GM18508 (cell line): ENCODE results near the gene C11orf86.

Source experiments
- ATAC-seq: cut with Tn5 transposase; IDR thresholded peaks from one replicate; pipeline ENCODE4 v1.9.1; 2021; ENCODE audit warnings: moderate number of reproducible peaks; ENCODE audit not compliant: insufficient read depth, unreplicated experiment

Gene C11orf86

DNA sequence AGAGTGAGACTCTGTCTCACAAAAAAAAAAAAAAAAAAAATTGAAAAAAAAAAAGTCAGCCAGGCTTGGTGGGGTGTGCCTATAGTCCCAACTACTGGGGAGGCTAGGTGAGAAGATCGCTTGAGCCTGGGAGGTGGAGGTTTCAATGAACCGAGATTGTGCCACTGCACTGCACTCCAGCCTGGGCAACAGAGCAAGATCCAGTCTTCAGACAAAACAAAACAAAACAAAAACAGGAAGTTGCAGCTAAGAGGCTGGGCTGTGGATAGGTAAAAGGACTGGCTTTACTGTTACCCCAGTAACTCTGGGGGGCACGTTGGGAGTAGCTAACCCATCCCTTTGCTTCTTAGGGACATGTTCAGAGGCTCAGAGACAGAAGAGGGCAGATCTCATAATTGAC is 10.6 kb upstream of the C11orf86 start:
- ATAC-seq: no peak

DNA sequence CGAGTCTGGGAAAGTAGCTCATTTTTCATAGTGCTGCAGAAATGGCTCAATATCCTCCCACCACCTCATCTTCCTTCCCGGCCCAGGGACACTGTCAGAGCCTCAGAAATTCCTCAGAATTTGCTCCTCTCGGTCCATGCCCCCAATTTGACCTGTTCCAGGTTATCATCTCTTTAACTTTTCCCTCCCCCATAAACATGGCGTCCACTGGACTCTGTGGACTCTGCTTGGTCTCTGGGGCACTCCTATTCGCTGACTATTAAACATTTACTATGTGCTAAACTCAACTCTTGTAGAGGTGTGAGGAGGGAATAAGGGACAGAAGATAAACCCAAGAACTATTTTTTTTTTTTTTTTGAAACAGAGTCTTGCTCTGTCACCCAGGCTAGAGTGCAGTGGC is 8.8 kb upstream of the C11orf86 start:
- no peak for ATAC-seq

DNA sequence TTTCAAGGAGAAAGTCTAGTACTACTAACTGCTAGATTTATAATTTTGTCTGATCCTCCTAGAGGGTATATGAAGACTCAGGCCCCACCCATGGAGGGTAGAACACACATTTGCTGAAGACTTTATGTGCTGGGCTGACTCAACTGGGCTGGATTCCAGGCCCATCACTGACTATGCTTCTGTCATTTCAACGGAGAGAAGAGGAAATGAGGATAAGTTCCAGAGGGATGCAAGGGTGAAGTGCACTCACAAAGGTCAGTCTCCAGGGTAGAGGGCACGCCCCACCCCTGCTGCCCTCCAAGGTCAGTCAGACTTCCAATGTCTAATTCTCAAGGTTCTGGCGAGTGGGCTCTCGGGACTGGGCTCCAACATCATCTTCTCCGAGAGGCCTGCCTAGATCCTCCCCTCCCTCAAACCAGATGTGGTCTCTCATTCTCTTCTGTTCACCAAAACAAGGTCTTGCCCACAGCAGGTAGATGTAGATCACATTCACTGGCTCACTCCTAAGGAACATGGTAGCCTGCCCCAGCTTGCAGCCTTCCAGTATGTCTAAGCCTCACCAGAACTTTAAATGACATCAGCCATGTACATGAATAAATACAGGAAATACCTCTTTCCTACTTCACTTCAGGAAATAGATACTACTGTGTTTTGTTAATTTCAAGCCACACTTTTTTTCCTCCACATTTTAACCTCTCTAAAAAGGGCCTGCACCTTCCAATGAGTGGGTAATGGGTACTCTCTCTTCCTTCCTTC is 7.3 kb upstream of the C11orf86 start:
- ATAC-seq: no peak

DNA sequence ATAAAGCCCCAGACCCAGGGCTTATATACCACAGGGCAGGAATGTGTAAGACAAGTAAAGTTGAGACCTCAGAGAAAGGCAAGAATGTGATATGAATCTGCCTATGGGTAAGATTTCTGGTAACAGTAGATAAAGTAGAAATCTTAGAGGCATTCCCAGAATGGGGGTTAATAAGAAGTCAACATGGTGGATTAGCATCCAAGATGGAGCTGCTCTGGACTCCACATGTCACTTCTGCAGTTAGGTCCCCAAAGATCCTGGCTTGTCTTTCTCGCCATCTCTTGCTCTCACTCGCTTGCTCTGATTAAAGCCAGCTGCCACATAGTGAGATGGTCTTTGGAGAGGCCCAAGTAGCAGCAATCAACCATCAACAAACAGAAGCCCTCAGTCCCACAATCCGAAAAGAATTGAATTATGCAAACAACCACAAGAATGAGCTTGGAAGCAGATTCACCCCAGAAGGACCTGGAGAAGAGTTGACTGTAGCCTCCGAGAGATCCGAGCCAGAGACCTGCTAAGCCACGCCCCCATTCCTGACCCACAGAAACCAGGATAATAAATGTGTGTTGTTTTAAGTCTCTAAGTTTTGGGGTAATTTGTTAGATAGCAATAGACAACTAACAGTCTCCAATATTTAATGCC is 5.4 kb upstream of the C11orf86 start:
- no peak for ATAC-seq

DNA sequence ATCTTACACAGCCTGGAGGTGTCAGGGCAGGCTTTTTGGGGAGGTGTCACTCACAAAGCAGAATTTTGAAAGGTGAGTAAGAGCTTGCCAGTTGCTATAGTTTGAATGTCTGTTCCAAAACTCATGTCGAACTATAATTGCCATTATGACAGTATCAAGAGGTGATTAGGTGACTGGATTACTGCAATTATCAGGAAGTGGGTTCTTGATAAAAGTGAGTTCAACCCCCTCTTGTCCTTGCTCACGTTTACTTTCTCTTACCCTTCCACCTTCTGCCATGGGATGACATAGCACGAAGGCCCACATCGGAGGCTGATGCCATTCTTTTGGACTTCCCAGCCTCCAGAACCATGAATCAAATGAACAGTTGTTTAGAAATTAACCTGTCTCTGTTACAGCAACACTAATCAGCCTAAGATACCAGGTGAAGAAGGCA is 4.7 kb upstream of the C11orf86 start:
- ATAC-seq: no peak

DNA sequence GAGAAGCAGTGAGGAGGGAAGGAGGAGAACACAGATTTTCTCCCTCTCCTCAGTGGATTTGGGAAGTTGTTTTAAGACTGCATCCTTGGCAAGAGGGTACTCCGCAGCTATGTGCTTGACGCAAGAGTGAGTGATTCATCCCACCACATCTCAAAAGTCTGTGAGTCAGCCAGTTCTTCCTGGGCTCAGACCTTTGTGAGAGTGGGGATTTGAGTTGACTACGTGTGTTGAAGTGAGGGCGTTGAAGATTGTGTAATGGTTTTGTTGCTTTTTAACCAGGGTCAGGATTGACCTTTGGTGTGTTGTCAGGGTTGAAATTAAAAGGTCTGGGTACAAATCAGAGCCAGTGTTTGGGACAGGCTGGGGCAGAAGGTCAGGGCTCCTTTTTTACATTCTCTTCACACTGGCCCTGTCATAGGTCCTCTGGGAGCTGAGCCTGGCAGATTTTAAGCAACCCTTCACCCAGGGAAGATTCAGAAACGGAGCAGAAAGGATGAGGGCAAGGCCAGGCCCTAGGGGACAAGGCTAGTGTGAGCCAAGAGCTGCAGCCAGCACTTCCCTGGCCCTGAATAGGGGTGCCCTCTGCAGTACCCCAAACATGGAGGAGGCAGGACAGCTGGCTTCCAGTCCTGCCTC is 4.2 kb upstream of the C11orf86 start:
- ATAC-seq: no peak

DNA sequence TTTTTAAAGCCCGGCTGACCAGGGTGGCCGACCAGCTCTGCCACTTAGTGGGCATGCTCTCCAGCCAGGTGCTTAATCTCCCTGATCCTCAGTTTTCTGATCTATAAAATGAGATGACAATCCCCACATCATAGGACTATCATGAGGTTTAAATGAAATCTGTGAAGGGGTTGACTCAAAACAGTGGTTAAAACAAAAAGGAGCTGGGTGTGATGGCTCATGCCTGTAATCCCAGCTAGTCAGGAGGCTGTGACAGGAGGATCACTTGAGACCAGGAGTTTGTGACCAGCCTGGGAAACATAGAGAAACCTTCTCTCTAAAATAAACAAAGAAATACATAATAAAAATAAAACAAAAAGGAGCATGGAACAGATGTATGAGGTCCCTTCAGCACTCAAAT is 3.6 kb upstream of the C11orf86 start:
- no peak for ATAC-seq

DNA sequence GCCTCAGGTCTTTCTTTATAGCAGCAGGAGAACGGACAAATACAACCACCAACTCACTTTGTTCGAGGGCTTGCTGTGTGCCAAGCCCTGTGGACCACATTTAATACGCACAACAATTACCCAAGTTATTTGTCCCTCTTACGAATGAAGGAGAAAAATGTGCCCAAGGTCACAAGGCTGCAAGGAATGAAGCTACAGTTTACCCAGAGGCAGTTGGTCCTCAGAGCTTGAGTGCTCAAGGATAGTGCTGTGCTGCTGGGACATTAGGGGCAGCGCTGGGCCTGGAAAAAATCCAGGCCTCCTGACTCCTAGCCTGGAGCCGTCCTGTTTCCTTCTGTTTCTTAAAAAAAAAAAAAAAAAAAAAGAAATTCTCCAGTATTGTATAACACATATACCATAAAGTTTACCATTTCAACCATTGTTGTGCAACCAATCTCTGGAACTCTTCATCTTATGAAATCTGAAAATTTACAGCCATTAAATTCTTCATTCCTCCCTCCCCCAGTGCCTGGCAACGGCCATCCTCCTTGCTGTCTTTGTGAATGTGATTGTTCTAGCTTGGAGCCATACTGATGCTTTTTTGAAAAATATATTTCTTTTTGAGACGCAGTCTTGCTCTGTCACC is 1.0 kb upstream of the C11orf86 start:
- ATAC-seq: no peak

DNA sequence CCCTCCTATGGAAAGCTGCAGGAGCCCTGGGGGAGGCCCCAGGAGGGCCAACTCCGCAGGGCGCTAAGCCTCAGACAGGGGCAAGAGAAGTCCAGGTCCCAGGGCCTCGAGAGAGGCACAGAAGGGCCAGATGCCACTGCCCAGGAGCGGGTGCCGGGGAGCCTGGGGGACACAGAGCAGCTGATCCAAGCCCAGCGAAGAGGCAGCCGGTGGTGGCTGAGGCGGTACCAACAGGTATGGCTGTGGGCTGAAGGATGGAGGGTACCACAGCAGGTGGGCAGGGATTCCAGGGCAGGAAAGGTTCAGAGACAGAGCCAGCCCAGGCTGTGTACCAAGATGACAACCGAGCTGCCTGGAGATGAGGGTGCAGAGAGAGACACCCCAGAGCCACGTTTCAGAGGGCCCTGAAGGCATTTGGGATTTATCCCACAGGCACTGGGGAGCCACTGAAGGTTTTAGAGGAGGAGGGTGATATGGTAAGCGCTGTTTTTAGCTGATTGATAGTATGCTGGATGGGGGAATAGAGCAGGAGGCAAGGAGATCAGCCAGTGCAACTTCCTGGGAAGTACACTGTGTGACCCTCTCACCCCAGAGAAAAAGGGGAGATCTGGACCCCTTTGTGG is 412 bp downstream of the C11orf86 start:
- no peak for ATAC-seq

DNA sequence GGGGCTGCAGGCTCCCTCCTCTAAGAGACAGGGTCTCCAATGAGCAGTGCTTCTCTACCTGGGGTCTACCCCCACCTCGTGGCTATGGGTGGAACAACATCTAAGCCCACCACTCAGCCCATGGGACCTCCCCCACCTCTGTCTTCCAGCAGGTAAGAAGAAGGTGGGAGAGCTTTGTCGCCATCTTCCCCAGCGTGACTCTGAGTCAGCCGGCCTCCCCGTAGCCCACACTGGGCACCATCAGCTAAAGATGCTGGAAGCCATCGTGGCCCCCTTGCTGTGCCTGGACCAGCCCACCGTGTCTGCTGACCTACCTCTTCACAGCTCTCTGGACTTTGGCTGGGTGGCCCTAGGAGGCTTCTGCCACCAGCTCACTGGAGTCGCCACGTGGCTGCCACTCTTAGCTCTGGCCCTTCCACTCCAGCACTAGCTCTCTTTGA is 944 bp downstream of the C11orf86 start:
- ATAC-seq: no peak

DNA sequence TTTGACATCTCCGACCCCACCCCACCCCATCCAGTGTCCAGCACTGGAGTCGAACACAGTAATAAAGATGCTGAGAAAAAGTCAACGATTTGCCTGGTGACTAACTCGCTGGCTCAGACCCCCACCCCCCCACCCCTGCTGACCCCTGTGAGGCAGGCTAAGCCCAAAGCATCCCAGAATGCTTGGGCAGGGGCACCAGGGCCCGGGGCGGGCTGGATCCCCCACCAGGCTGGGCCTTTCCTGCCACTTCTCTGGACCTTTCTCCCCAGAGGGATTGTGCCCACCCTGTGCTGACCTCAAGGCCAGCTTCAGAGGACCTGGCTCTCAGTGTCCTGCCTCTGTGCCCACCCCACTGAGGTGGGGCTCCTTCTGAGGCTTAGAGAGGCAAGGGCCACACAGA is 1.8 kb downstream of the C11orf86 start:
- ATAC-seq: no peak

DNA sequence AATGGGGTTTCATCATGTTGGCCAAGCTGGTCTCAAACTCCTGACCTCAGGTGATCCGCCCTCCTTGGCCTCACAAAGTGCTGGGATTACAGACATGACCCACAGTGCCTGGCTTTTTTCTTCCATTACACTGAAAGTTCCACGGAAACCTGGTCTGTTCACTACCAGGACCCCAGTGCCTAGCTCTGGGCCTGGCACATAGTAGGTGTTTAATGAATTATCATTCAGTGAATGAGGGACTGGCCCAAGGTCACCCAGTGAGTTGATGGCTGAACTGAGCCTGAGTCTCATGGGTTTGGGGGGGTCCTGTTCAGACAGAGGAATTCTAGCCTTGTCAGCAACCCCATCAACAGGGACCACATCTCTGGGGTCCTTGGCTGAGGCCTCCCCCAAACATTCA is 3.1 kb downstream of the C11orf86 start:
- ATAC-seq: no peak

DNA sequence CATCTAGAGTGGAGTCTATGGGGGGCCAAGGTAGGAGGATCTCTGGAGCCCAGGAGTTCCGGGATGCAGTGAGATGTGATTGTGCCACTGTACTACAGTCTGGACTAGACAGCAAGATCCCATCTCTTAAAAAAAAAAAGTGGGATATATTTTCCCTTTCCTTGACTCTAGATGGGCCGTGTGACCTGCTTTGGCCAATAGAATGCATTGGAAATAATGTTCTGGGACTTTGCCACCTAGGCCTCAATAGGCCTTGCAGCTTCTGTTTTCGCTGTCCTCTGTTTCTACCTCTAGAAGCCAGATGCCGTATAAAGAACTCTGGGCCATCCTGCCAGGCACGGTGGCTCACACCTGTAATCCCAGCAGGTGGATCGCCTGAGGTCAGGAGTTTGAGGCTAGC is 3.6 kb downstream of the C11orf86 start:
- no peak for ATAC-seq

DNA sequence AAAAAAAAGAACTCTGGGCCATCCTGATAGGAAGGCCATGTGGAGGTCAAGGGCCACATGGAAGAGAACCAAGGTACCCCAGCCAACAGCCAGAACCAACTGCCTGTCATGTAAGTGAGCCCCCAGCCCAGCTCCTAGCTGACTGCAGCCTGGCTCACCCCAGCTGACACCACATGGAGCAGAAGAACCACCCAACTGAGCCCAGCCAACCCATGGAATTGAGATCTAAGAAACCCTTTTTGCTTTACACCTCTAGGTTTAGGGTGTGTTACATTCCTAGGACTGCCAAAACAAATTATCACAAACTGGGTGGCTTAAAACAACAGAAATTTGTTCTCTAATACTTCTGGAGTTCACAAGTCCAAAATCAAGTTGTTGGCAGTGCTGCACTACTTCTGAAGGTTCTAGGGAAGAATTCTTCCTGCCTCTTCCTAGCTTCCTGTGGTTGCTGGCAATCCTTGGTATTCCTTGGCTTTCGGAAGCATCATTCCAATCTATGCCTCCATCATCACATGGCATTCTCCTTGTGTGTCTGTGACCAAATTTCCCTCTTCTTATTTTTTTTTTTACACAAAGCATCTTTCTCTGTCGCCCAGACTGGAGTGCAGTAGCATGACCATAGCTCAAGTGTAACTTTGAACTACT is 4.4 kb downstream of the C11orf86 start:
- no peak for ATAC-seq

DNA sequence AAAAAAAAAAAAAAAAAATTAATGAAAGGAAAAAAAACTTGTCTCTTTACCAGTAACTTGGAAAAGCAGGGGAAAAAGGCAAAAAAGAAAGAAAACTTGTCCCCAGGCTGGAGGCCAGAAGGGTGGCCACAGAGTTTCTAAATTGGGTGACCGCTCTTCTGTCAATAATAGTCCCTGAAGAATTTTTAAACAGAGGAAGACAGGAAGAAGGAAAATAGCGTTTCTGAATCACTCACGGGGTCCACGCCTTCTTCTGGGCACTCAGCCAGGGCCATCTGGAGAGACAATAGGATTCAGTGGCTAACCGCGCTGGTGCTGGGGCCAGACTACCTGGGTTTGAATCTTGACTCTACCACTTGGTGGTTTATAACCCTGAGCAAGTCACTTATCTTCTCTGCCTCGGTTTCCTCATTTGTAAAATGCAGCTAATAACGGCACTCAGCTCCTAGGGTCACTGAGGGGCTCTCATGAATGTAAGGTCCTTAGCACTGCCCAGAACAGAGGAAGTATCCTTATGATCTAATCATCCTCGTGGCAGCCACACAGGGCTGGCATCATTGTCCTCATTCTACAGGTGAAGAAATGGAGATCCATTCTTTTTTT is 7.0 kb downstream of the C11orf86 start:
- ATAC-seq: no peak

DNA sequence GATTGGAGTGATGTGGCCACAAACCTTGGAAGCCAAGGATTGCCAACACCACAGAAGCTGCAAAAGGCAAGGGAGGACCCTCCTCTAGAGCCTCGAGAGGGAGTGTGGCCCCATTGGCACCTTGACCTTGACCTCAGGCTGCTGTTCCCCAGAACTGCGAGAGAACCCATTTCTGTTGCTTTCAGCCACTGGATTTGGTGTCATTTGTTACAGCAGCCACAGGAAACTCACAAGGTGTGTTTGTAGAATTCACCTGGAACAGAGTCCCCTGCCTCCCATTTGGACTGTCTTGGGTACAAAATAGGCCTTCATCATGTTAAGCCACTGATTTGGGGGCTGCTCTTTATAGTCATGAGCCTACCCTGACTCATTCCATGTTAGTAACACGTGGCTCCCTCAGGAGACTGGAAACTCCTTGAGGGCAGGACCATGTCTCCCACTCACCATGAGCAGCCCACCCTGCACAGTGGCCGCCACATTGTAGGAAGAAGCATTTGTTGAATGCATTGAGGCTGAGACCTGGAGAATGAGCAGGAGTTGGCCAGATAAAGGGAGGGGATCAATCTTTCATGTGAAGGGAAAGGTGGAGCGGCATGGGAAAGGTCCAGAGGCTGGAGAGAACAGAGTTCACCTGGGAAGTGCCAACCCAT is 8.3 kb downstream of the C11orf86 start:
- no peak for ATAC-seq

DNA sequence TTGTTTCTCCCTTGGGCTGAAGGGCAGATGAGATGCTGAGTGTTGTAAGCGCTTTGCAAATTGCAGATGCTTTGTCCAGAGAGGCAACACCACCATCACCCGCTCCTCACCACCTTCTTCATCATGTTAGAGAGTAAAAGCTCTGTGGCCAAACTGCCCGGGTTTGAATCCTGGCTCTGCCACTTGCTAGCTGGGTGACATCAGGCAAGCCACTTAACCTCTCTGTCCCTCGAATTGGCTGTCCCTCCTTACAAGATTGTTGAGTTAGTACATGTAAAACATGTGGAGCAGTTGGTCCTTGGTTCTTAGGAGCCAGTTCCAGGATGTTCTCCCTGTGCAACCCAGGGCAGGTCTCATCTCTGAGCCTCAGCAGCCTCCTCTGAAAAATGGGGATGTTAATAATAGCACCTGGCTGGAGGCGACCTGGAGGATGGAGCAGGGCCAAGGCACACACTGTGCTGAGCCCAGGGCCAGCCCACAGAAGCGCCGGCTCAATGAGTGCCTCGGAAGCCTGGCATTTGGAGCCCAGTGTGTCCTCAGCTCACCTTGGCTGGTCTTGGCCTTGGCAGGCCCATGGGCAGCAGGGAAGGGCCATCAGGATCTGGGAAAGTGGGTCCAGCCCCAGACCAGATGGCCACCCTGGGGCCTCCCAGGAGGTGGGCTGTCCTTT is 10.5 kb downstream of the C11orf86 start:
- ATAC-seq: no peak

DNA sequence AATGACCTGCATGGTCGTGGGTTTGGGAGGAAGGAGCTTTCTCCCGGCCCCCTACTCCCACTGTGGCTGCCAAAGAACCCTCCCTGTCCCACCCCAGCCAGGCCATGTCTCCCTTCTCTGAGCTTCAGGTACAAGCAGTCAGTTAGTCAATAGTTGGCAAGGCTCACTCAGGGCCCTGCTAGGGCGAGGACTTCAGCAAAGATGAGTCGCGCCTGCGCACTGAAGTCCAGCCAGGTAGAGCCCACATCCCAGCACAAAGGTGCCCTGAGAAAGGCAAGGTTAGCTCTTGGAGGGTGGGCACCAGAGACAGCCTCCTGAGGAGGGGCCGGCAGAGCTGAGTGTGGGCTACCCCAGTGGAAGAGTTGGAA is 11.1 kb downstream of the C11orf86 start:
- ATAC-seq: no peak

DNA sequence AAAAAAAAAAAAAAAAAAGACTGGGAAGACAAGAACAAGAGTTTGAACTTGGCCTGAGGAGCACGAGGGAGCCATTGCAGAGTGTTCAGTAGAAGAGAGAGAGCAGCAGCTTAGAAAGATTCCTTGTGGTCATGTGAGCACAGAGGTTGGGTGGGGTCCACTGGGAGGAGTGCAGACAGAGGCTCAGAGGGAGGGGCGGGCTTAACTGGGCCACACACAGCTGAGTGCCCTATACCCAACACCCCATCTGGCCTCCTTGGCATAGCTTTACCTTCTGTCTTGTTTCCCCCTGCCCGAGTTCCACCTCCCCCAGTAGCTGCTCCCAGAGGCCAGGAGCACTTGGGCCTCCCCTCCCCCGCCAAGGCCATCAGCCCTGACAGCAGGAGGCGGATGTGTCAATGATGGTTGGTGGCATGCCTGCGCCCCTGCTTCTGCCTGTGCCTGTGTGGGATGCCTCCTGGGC is 12.1 kb downstream of the C11orf86 start:
- no peak for ATAC-seq
